GM12801 (cell line): ENCODE results near the gene PHF21A.

Source experiments
- TF ChIP-seq, protein P1 (sequence below): IDR thresholded peaks from one replicate; pipeline ENCODE4 v1.5.1; 2011; ENCODE audit warnings: control low read depth; ENCODE audit not compliant: insufficient read length; ENCODE audit errors: extremely low read depth

The PHF21A gene

DNA sequence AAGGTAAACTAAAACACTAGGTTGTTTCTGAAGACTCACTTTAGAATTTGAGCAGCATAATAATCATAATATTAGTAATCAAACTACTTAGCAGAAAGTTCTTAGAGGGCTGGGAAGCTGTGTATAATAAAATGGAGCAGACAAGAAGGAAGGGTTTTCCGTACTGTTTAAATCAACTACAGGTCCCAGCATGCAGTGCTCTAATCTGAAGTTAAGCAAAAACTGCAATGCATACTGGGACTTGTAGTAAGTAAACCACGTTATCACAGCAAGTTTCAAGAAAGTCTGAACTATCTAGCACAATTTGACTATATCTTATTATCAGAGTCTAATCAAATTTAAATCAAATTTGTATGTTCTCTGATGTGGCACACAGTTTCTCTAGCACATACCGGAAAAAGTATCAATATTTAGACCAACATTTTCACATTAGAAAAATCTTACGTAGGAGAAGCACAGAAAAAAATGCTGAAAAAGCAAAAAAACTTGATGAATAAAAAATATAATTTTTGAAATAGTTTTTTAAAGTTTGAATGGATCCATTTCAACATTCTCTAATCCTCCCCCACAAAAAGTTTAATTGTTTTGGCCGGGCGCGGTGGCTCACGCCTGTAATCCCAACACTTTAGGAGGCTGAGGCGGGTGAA, 8.2 kb downstream of the PHF21A start:
- TF ChIP-seq, protein P1, sequence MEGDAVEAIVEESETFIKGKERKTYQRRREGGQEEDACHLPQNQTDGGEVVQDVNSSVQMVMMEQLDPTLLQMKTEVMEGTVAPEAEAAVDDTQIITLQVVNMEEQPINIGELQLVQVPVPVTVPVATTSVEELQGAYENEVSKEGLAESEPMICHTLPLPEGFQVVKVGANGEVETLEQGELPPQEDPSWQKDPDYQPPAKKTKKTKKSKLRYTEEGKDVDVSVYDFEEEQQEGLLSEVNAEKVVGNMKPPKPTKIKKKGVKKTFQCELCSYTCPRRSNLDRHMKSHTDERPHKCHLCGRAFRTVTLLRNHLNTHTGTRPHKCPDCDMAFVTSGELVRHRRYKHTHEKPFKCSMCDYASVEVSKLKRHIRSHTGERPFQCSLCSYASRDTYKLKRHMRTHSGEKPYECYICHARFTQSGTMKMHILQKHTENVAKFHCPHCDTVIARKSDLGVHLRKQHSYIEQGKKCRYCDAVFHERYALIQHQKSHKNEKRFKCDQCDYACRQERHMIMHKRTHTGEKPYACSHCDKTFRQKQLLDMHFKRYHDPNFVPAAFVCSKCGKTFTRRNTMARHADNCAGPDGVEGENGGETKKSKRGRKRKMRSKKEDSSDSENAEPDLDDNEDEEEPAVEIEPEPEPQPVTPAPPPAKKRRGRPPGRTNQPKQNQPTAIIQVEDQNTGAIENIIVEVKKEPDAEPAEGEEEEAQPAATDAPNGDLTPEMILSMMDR, result no peak

GRCh38 chr11:46108751-46109150, 12.5 kb downstream of the PHF21A start:
- TF ChIP-seq, protein P1, result no peak

- TF ChIP-seq, protein P1, result no peak
Measured at GRCh38 chr11:46107780-46108179, 13.5 kb downstream of the PHF21A start.

GRCh38 chr11:46107408-46107718, 13.9 kb downstream of the PHF21A start:
- TF ChIP-seq, protein P1, result no peak

DNA sequence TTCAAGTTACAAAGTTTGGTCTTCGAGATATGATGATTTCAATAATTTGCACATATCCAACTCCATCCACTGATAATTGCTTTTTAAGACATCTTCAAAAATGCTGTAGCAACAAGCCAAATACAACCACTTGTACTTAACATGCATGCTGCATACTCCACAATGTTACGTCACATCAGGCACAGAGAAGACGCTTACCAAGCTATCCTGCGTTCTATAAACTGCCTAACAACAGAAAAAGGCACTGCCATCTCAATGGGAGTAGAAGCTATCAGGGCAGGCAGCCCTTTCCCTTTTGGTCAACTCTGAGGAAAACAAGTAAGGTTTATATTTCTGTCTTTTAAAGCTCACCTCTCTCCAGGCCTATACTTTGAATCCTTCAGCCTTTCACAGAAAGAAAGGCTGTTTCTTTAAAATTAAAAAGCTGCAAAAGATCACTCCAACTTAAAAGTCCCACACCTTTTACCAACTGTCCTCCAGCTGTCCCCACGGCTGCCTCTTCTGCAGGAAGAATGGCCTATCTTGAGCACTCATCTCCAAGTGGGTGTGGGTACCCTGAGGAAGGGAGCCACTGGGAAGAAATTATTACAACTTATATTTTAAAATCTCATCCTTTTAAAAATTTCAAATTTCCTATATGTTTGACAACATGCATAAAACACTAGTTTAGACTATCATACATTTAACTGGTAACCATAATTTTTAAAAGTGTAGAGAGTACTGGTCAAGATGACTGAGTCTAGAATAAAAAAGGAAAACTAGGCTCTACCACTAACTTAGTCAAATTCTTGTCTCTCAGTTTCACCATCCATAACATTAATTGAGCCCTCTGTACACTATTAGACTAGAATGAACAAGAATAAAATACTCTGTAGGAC, 14.5 kb downstream of the PHF21A start:
- TF ChIP-seq, protein P1, result no peak

- TF ChIP-seq, protein P1, result no peak
Measured at GRCh38 chr11:46105926-46106325, 15.3 kb downstream of the PHF21A start.

DNA sequence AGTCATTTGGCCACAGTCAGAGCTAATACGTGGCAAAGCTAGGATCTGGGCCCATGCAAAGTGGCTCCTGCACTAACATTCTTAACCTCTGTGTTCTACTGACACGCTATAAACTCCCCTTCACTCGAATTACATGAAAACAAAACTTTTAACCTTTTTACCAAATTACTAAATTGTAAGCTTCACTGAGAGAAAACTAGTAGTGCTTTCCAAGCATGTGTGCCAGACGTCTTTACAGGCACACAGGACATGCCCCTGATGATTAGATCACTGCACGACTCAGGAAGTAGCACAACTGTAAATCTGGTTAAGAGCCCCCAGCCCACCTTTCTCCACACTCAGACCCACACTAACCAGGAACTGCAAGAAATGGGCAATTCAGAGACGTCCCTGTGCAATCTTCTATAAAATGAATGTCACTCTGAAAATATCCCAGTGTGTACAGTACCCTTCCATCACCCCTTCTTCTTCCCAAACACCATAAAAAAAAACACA, 16.1 kb downstream of the PHF21A start:
- TF ChIP-seq, protein P1, result no peak
